Epithelial cell of prostate (primary cell): Measurements from ENCODE around the gene DNASE2.
A peak's percentile ranks its signal among the peaks of the same experiment; 100 is the strongest.
"Not testable (repeated sequence)": the region's sequence is repeated elsewhere in the genome, so short reads cannot be mapped to it uniquely, and the experiment has no call there.

Source experiments
- DNase-seq: peaks from one replicate; pipeline ENCODE4 v3.0.0-alpha.2; 2011; ENCODE audit warnings: low read depth, low spot score
- H3K27ac ChIP-seq: fragments of 450-650 bp; 2 replicates; pipeline ENCODE4 v1.5.1; 2017; ENCODE audit warnings: mild to moderate bottlenecking

Gene DNASE2

DNA sequence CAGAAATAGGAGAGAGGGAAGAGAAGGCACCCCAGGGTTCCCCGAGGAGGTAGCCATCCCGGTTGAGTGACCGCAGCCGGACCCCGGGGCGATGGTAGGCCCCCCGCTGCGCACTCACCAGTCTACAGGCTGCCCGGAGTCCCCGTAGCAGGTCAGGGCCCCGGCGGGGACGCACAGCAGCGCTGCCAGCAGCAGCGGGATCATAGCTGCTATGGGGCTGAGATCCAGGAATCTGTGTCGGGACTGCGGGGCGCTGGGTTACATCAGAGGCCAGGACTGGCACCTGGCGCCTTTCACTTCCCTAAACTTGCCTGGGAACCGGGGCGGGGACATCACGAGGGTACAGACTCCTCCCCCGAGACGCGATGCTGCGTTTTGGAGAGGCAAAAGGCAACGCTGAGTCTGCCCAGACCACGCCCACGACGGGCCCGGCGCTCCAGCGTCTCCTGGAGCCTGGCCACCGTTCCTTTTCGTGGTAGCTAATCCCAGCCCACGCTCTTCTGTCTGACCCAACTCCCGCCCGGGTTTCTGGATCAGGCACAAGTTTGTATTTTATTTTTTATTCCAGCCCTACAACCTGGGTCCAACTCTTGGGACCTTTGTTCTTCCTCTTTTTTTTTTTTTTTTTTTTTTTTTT, at the start of gene DNASE2:
Gene DNASE2 (minus strand): TSS at position 278 of the 637 bp plus-strand sequence. CDS start 74 bp downstream, at position 204.
- peak within 1 kb of the TSS; percentile 41 for H3K27ac ChIP-seq
- peak; percentile 77 for DNase-seq

GRCh38 chr19:12930002-12930645, 48.9 kb upstream of the DNASE2 start:
- no peak for DNase-seq
- no peak overlapping the region for H3K27ac ChIP-seq

DNA sequence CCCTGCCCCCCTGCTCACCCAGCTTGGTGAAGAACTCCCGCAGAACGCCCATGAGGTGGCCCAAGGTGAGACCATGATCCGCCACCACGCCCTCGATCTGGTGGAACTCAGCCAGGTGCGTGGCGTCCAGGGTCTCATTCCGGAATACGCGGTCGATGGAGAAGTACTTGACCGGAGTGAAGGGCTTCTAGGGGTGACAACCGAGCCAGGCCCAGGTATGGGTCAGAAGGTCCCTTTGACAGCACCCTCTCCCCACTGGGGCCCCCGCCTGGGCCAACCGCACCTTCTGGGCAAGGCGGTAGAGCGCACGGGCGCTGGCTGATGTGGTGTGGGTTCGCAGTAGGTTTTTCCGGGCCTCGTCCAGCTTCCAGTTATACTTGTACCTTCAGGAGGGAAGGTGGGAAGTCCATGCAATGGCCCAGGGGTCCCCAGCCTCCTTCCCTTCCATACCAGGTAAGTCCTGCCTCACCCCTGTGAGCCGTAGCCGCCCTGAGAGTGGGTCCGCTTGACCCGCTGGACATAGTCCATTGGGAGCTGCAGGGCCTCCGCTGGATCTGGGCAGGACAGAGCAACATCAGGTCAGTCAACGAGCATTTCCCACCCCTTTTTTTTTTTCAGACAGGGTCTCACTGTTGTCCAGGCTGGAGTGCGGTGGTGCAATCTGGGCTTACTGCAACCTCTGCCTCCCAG, 43.5 kb upstream of the DNASE2 start:
- no peak for DNase-seq
- H3K27ac ChIP-seq: no peak overlapping the region

GRCh38 chr19:12922959-12923358, 41.7 kb upstream of the DNASE2 start:
- no peak overlapping the region for H3K27ac ChIP-seq
- DNase-seq: no peak

DNA sequence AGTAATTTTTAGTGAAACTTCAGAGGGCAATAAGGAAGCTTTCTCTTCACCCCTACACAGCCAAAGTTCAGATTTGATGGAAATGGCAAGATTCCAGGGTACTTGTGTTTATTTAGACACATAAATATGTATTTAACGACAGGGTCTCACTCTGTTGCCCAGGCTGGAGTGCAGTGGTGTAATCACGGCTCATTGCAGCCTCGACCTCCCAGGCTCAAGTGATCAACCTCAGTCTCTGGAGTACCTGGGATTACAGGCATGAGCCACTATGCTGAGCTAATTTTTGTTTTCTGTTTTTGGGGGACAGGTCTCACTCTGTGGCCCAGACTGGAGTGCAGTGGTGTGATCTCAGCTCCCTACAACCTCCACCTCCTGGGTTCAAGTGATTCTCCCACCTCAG, 39.8 kb upstream of the DNASE2 start:
- no peak for DNase-seq
- no peak overlapping the region for H3K27ac ChIP-seq

DNA sequence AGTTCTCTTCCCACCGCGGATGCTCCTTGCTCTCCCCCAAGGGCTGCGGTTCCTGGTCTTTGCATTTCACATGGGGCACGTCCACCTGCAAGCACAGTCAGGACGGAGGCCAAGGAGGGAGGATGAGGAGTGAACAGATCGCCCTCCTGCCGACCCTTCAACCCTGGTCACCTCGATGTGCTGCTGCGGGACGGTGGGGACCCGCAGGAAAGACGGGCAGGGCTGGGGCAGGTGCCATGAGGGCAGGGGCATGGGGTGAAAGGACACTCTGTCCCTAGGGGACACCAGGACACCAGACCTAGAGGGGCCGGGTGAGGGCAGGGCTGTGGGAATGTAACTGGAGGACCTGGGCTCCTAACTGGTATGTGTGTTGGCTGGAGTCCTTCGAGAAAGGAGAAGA, 37.0 kb upstream of the DNASE2 start:
- no peak overlapping the region for H3K27ac ChIP-seq
- DNase-seq: no peak

DNA sequence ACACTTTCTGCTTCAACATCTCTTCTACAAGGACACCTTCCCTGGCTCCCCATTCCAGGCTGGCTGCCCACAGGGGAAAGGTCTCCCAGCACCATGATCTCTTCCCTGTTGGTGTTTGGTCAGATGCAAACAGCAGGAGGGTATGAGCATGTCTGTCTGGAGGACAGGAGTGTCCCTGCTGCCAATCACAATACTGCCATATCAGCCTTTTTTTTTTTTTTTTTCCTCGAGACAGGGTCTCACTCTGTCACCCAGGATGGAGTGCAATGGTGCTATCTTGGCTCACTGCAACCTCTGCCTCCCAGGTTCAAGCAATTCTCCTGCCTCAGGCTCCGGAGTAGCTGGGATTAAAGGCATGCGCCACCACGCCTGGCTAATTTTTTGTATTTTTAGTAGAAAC, 34.6 kb upstream of the DNASE2 start:
- not testable (repeated sequence) for H3K27ac ChIP-seq, DNase-seq

DNA sequence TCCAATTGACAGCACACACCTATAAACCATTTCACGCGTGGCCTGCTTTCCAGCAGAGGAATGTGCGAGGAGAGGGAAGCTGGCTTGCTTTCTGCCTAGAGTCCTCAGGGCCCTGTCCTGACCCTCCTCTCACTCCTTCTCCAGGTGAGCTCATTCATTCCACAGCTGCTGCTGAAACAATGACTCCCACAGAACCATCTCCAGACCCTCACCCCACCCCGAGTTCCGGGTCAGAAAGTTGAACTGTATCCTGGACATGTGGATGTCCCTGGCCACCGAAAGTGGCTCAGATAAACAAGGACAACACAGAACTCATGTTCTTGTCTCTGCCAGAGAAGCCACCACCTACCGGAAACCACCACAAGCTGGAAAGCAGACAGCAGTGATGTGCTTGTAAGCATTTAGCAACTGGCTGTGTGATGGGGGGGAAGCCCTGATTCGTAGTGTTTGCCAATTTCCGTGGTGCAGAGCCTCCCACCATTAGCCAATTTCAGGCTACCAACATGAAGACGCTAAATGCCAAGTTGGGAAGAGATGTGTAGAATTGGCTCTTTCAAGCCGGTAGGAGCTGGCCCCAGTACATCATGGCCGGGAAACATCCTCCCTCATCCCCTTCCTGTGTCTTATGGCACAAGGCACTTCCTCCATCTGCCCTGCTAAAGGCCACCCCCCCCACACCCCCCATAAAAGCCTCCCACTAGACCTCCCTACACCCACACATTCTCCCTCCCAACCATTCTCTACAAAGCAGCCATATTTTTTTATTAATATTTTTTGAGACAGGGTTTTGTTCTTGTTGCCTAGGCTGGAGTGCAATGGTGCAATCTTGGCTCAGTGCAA, 32.8 kb upstream of the DNASE2 start:
- no peak overlapping the region for H3K27ac ChIP-seq
- DNase-seq: no peak

- H3K27ac ChIP-seq: no peak overlapping the region
- DNase-seq: no peak
These were observed 31.8 kb upstream of the DNASE2 start for GRCh38 chr19:12913011-12913561.

DNA sequence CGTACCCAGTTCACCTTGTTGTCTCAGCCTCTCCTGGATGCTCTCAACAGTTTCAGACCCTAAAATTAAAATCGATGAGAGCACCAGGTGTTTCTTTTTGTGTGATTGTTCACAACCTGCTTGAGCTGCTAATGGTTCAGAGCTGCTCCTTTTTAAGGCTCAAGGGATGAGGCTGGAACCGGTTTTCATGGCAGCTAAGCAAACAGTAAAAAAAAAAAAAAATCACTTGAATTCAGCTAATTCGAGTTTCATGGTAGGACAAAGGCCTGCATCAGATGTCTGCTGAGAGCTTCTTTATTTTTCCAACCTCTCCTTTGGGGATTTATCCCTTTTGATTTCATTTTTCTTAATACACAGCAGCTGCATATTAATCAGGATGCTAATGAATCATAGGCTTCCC, 31.3 kb upstream of the DNASE2 start:
- no peak overlapping the region for H3K27ac ChIP-seq
- DNase-seq: no peak

DNA sequence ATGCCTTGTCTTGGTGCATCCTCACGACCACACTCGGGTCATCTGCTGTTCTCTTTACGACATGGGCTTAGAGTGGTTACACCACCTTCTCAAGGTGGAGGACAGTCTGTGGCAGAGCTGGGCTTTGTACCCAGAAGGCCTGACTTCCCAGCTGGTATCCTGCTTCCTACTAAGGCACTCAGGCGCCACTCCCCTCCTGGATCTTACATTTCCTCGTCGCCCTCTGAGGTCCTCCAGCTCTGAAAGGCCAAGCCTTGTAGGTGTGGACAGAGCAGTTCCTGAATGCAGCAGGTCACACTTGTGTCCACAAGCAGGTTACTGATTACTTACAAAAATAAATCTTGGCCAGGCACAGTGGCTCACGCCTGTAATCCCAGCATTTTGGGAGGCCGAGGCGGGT, 25.9 kb upstream of the DNASE2 start:
- no peak overlapping the region for H3K27ac ChIP-seq
- no peak for DNase-seq

DNA sequence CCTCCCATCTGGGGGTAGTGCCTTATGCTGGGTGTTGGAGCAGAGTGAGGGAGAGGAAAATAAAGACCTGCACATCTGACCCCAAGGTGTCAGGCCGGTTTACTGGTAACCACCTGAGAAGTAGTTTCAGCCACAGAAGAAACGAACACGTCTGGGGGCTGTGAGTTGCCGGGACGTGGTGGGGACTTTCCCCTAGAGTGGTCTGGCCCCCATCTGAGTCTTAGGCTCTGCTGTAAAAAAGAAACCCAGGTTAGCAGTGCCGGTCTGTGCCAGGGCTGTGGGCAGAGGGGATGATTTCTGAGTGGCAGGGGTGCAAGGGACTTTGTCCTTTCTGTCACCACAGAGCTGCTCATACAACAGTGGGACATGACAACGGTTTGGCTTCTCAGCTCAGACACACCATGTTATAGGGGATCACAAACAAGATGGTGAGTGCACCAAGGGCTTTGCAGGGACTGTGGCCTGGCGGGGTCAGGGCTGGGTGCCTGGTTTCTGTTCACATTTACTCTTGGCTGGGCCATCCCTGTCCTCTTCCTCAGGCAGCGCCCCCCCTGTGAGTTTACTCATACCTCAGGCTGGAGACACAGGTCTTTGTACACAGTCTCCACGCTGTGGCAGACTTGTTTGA, 18.8 kb upstream of the DNASE2 start:
- no peak for DNase-seq
- no peak overlapping the region for H3K27ac ChIP-seq

- DNase-seq: no peak
- no peak overlapping the region for H3K27ac ChIP-seq
These were observed 15.2 kb upstream of the DNASE2 start for GRCh38 chr19:12896460-12896859.

DNA sequence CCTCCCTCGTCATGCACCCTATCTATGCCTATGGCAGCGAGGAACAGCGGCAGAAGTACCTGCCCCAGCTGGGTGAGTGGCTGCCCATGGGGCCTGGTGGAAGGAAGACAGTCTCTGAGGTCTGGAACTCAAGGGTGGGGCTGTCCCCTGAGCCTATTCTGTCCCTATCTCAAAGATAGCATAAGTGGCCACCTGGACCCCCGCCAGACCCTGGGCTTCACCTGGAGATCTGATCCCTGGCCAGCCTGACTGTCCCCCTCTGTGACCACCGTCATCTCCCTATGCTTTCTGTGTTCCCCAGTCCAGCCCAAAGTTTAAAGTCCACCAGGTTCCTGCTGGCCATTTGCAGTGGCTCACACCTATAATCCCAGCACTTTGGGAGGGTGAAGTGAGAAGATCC, 12.3 kb upstream of the DNASE2 start:
- DNase-seq: no peak
- no peak overlapping the region for H3K27ac ChIP-seq

DNA sequence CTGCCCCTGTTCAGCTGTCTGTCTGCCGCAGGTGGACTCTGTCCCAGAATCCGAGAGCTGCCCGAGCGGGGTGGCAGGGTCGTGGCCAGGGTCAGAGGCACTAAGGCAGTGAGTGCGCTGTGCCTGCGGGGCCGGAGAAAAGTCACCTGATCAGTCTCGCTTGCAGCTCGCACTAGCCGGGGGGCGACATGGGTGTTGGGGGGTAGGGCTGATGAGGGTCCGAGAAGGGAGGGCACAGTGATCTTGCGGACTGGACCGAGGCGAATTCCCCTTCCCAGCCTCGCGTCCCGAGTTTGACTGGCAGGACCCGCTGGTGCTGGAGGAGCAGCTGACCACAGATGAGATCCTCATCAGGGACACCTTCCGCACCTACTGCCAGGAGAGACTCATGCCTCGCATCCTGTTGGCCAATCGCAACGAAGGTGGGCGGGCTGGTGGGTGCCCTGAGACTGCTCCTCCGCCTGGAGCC, 10.3 kb upstream of the DNASE2 start:
- no peak for DNase-seq
- H3K27ac ChIP-seq: no peak overlapping the region

GRCh38 chr19:12890787-12891552, 9.7 kb upstream of the DNASE2 start, which contains the start of gene GCDH:
Gene GCDH, plus strand, starts transcription at chr19:12891160. Its CDS starts 145 bp downstream, at chr19:12891305.
- H3K27ac ChIP-seq: no peak within 1 kb of the TSS
- peak; percentile 98 for DNase-seq

DNA sequence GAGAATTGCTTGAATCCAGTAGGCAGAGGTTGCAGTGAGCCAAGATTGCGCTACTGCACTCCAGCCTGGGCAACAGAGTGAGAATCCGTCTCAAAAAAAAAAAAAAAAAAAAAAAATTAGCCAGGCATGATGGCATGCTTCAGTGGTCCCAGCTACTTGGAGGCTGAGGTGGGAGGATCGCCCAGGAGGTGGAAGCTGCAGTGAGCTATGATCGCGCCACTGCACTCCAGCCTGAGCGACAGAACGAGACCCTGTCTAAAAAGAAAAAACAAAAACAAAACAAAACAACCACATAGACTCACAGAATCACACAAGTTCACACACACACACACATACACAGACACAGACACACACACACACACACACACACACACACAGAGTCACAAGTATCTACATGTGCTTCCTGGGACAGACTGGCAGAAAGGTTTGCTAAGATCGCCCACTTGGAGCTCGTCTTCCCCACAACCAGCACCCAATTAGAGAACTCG, 9.1 kb upstream of the DNASE2 start:
- not testable (repeated sequence) for H3K27ac ChIP-seq

GRCh38 chr19:12888006-12888603, 6.9 kb upstream of the DNASE2 start:
- no peak overlapping the region for H3K27ac ChIP-seq
- DNase-seq: no peak

More for the DNA sequence above, 9.1 kb upstream of the DNASE2 start:
- DNase-seq: not testable (repeated sequence)
